ACC112 (cell line): ENCODE measurements around the gene SAP30BP.

ENCODE experiments used
- H2AFZ ChIP-seq: fragments of 200-600 bp; sonication (generic); one replicate; pipeline ENCODE4 v1.6.0; 2017; ENCODE audit warnings: antibody characterized with exemption, low read length; ENCODE audit not compliant: unreplicated experiment
- H3K27ac ChIP-seq: fragments of 200-600 bp; sonication (generic); 2 replicates; pipeline ENCODE4 v1.5.1; 2014; ENCODE audit warnings: low read depth, mild to moderate bottlenecking, antibody characterized with exemption, low read length, moderate library complexity
- H3K27me3 ChIP-seq: fragments of 200-600 bp; sonication (generic); 2 replicates; pipeline ENCODE4 v1.6.1; 2014; ENCODE audit warnings: mild to moderate bottlenecking, antibody characterized with exemption, low read length, moderate library complexity, mixed read lengths; ENCODE audit not compliant: insufficient read depth
- H3K36me3 ChIP-seq: fragments of 200-600 bp; sonication (generic); 2 replicates; pipeline ENCODE4 v1.6.1; 2016; ENCODE audit warnings: mild to moderate bottlenecking, antibody characterized with exemption, low read length, moderate library complexity, mixed read lengths; ENCODE audit not compliant: insufficient read depth
- H3K4me1 ChIP-seq: fragments of 200-600 bp; sonication (generic); one replicate; pipeline ENCODE4 v1.6.1; 2016; ENCODE audit warnings: low read length, mixed read lengths; ENCODE audit not compliant: insufficient read depth, unreplicated experiment, control insufficient read depth
- H3K4me3 ChIP-seq: fragments of 200-600 bp; sonication (generic); 2 replicates; pipeline ENCODE4 v1.5.1; 2014; ENCODE audit warnings: mild to moderate bottlenecking, low read depth, low read length
- H3K79me2 ChIP-seq: fragments of 200-600 bp; sonication (generic); one replicate; pipeline ENCODE4 v1.6.0; 2016; ENCODE audit warnings: low read length; ENCODE audit not compliant: control insufficient read depth, unreplicated experiment, insufficient read depth

SAP30BP gene

GRCh38 chr17:75684924-75685323 is 17.8 kb downstream of the SAP30BP start:
- Histone ChIP-seq H3K4me1 (peaks cover 72% of the 10 kb centered on the region), H2AFZ (no peak overlapping the region), H3K27me3 (no peaks in the 10 kb centered on the region), H3K36me3 (peaks cover 10% of the 10 kb centered on the region; the same call in 1 of the 2 replicates), H3K4me3 (no peak overlapping the region), H3K27ac (peak overlapping the region; percentile 72), H3K79me2 (peaks cover 69% of the 10 kb centered on the region)

GRCh38 chr17:75685499-75685898 is 18.4 kb downstream of the SAP30BP start:
- H3K4me1 ChIP-seq = peaks cover 68% of the 10 kb centered on the region
- H3K27me3 ChIP-seq = no peaks in the 10 kb centered on the region
- no peak overlapping the region for H2AFZ ChIP-seq
- no peak overlapping the region for H3K4me3 ChIP-seq
- peak overlapping the region; percentile 72; the same call in 1 of the 2 replicates for H3K27ac ChIP-seq
- H3K79me2 ChIP-seq = peaks cover 70% of the 10 kb centered on the region
- peaks cover 10% of the 10 kb centered on the region; the same call in 1 of the 2 replicates for H3K36me3 ChIP-seq

- peak overlapping the region; percentile 35 for H3K27ac ChIP-seq
- H3K79me2 ChIP-seq = peaks cover 75% of the 10 kb centered on the region
Observed at GRCh38 chr17:75688209-75688825, 21.2 kb downstream of the SAP30BP start.

GRCh38 chr17:75689441-75689873 is 22.3 kb downstream of the SAP30BP start:
- Histone ChIP-seq H3K4me1 (peaks cover 83% of the 10 kb centered on the region), H3K79me2 (peaks cover 69% of the 10 kb centered on the region), H3K27me3 (no peaks in the 10 kb centered on the region), H2AFZ (no peak overlapping the region), H3K4me3 (no peak overlapping the region), H3K27ac (no peak overlapping the region), H3K36me3 (peaks cover 10% of the 10 kb centered on the region; the same call in 1 of the 2 replicates)

More at GRCh38 chr17:75688209-75688825, 21.2 kb downstream of the SAP30BP start:
- H3K4me1 ChIP-seq = peaks cover 83% of the 10 kb centered on the region
- no peaks in the 10 kb centered on the region for H3K27me3 ChIP-seq
- no peak overlapping the region for H2AFZ ChIP-seq
- H3K36me3 ChIP-seq = peaks cover 10% of the 10 kb centered on the region; the same call in 1 of the 2 replicates
- H3K4me3 ChIP-seq = no peak overlapping the region

GRCh38 chr17:75691371-75691791 is 24.2 kb downstream of the SAP30BP start:
- H2AFZ ChIP-seq = no peak overlapping the region
- H3K79me2 ChIP-seq = peaks cover 58% of the 10 kb centered on the region
- no peak overlapping the region for H3K4me3 ChIP-seq
- H3K4me1 ChIP-seq = peaks cover 82% of the 10 kb centered on the region
- no peaks in the 10 kb centered on the region for H3K27me3 ChIP-seq
- H3K36me3 ChIP-seq = no peaks in the 10 kb centered on the region
- peak overlapping the region; percentile 80; the same call in 1 of the 2 replicates for H3K27ac ChIP-seq

GRCh38 chr17:75691801-75692626 is 24.9 kb downstream of the SAP30BP start:
- Histone ChIP-seq H3K79me2 (peaks cover 52% of the 10 kb centered on the region), H3K4me1 (peaks cover 77% of the 10 kb centered on the region), H2AFZ (no peak overlapping the region), H3K36me3 (no peaks in the 10 kb centered on the region), H3K27ac (peak overlapping the region; percentile 80; the same call in 1 of the 2 replicates), H3K27me3 (no peaks in the 10 kb centered on the region), H3K4me3 (no peak overlapping the region)

- H3K79me2 ChIP-seq = peaks cover 48% of the 10 kb centered on the region
- no peak overlapping the region for H3K4me3 ChIP-seq
- H3K36me3 ChIP-seq = no peaks in the 10 kb centered on the region
- no peaks in the 10 kb centered on the region for H3K27me3 ChIP-seq
- peaks cover 75% of the 10 kb centered on the region for H3K4me1 ChIP-seq
- no peak overlapping the region for H2AFZ ChIP-seq
- peak overlapping the region; percentile 80 for H3K27ac ChIP-seq
Observed at GRCh38 chr17:75692976-75693375, 25.8 kb downstream of the SAP30BP start.

- Histone ChIP-seq H3K27ac (peak overlapping the region; percentile 80), H3K27me3 (no peaks in the 10 kb centered on the region), H2AFZ (no peak overlapping the region), H3K4me1 (peaks cover 75% of the 10 kb centered on the region), H3K4me3 (no peak overlapping the region), H3K79me2 (peaks cover 44% of the 10 kb centered on the region), H3K36me3 (peaks cover 2% of the 10 kb centered on the region; the same call in 1 of the 2 replicates)
Observed at GRCh38 chr17:75693500-75694481, 26.7 kb downstream of the SAP30BP start.

- H3K27me3 ChIP-seq = no peaks in the 10 kb centered on the region
- H3K4me1 ChIP-seq = peaks cover 74% of the 10 kb centered on the region
- peaks cover 2% of the 10 kb centered on the region; the same call in 1 of the 2 replicates for H3K36me3 ChIP-seq
- H3K27ac ChIP-seq = peak overlapping the region; percentile 80
- no peak overlapping the region for H3K4me3 ChIP-seq
- H2AFZ ChIP-seq = no peak overlapping the region
- peaks cover 40% of the 10 kb centered on the region for H3K79me2 ChIP-seq
Observed at GRCh38 chr17:75694536-75694935, 27.4 kb downstream of the SAP30BP start.
